Measurements from ENCODE around the gene TUBB4B. TPM values are rescaled to one million over a fixed set of nuclear protein-coding genes. Genes with fewer than 3 reads are reported as not detected.

TUBB4B gene
- total RNA-seq, 1 donor from 2014 or later, result 463 TPM

DNA sequence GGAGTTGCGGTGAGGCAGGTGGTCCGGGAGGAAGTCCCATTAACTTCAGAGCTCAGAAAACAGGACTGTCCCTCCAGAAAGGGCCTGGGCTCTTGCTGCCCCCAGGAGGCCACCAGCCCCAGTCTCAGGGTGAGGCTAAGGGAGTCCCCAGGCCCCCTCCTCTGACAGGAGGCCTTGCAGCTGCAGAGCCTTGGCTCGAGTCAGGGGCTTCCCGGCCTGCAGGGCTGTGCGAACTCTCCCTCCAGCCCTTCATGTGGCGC is 6.8 kb downstream of the TUBB4B start:
- Histone ChIP-seq H3K4me3 (no peak overlapping the region), H3K4me1 (peaks cover 47% of the 10 kb centered on the region), H3K9me3 (replicated peaks) (no peaks in the 10 kb centered on the region), H3K27me3 (ENCODE audit: low read depth) (no peaks in the 10 kb centered on the region), H3K36me3 (peaks cover 9% of the 10 kb centered on the region), H3K27ac (replicated peaks) (no peak overlapping the region)
- intact Hi-C loops (cut with micrococcal nuclease), result no loop called here
- no peak for DNase-seq
- TF ChIP-seq, protein P1, sequence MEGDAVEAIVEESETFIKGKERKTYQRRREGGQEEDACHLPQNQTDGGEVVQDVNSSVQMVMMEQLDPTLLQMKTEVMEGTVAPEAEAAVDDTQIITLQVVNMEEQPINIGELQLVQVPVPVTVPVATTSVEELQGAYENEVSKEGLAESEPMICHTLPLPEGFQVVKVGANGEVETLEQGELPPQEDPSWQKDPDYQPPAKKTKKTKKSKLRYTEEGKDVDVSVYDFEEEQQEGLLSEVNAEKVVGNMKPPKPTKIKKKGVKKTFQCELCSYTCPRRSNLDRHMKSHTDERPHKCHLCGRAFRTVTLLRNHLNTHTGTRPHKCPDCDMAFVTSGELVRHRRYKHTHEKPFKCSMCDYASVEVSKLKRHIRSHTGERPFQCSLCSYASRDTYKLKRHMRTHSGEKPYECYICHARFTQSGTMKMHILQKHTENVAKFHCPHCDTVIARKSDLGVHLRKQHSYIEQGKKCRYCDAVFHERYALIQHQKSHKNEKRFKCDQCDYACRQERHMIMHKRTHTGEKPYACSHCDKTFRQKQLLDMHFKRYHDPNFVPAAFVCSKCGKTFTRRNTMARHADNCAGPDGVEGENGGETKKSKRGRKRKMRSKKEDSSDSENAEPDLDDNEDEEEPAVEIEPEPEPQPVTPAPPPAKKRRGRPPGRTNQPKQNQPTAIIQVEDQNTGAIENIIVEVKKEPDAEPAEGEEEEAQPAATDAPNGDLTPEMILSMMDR (IDR thresholded peaks at IDR 0.05; ENCODE audit: borderline replicate concordance), result no peak

DNA sequence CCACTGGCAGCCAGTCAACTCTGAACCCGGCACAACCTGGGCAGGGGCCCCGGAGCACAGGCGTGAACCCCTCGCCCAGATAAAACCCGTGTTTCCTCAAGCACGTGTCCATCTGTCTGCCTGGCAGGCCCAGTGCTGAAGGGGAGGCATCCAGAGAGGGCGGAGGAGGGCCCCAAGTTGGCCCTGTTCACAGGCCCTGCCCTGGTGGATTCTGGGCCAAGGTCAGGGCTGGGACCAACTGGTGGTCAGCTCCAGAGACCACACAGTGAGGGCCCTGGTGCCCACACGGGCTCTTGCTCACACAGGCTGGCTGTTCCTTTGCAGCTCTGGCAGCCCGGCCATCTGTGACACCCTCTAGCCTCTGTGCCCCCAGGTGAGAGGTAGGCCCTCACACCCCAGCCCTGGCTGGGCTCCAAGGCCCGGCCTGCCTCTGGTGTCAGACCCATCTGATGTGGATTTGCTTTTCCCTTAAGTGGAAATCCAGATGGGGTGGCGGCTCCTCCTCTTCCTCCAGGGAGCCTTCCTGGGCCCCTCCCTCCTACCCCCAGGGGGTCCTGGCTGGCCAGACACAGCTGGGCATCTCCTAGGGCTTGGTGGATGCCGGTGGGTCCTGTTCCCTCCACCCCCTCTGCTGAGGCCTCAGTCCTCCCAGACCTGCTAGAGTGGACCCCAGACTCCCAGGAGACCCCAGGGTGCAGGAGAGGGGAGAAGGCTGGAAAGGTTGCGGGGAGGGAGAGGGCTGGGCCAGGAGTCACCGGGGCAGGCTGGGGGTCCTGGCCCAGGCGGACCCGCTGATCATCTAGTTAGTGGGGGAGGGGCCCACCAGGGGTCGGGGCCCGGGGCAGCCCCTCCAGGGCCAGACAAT is 9.5 kb downstream of the TUBB4B start:
- H3K27me3 ChIP-seq (ENCODE audit: low read depth), result no peaks in the 10 kb centered on the region
- H3K36me3 ChIP-seq, result no peaks in the 10 kb centered on the region
- no peak overlapping the region for H3K4me3 ChIP-seq
- TF ChIP-seq, protein P1 (IDR thresholded peaks at IDR 0.05; ENCODE audit: borderline replicate concordance), result no peak
- peak overlapping the region; percentile 85 for H3K27ac ChIP-seq (replicated peaks)
- intact Hi-C loops (cut with micrococcal nuclease), result no loop called here
- DNase-seq, result peak; percentile 58
- no peaks in the 10 kb centered on the region for H3K9me3 ChIP-seq (replicated peaks)
- H3K4me1 ChIP-seq, result peaks cover 46% of the 10 kb centered on the region

DNA sequence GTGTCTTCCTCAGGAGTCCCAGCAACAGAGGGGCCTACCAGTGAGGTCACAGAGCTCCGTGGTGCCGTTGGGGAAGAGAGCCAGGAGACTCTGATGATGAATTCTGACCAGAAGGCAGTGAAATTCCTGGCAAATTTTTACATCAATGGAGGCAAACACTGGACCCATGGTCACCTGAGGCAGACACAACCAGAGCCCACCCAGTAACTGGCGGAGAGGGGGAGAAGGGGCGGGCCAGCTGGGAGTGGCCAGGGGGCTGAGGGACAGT is 10.0 kb downstream of the TUBB4B start, which contains the start of gene STPG3:
Gene STPG3, plus strand, starts transcription at position 93 of the 268 bp plus-strand sequence. Its CDS starts 1 bp downstream, at position 94.
- H3K27ac ChIP-seq (replicated peaks), result peak within 1 kb of the TSS; percentile 85
- intact Hi-C loops (cut with micrococcal nuclease), result no loop called here
- TF ChIP-seq, protein P1 (IDR thresholded peaks at IDR 0.05; ENCODE audit: borderline replicate concordance), result no peak
- peaks cover 52% of the 10 kb centered on the region for H3K4me1 ChIP-seq
- no peaks in the 10 kb centered on the region for H3K27me3 ChIP-seq (ENCODE audit: low read depth)
- no peaks in the 10 kb centered on the region for H3K9me3 ChIP-seq (replicated peaks)
- no peak for DNase-seq
- H3K4me3 ChIP-seq, result no peak within 1 kb of the TSS
- H3K36me3 ChIP-seq, result peaks cover 2% of the 10 kb centered on the region

DNA sequence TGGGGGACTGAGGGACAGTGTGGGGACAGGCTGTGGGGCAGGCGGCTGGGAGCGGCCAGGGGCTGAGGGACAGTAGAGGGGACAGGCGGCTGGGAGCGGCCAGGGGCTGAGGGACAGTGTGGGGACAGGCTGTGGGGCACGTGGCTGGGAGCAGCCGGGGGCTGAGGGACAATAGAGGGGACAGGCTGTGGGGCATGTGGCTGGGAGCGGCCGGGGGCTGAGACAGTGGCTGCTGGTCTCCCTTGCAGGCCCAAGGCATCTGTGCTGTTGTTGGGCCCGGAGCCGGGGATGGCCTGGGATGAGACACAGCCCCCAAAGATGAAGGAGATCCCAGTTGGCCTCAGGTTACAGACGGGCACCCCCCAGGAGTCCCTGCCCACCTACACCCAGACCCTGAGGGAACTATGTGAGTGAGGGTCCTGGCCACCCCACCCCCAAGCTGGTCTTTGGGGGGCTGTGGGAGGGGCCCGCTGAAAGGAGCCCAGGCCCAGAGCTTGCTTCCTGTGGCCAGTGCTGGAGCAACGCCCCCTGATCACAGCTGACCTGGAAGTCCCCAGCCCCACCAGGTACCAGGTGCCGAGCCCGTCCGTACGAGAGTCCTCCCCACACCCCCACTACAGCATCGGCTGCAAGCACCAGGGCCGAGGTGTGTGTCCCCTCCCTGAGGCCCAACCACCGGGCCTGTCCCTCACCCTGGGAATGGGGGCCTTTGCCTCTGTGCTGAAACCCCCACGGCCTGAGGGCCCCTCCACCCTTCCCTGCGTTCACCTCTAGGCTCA is 10.6 kb downstream of the TUBB4B start:
- no peak for DNase-seq

More for the DNA sequence above, 10.6 kb downstream of the TUBB4B start:
- Histone ChIP-seq H3K27me3 (ENCODE audit: low read depth) (no peaks in the 10 kb centered on the region), H3K4me3 (no peak overlapping the region), H3K4me1 (peaks cover 57% of the 10 kb centered on the region), H3K9me3 (replicated peaks) (no peaks in the 10 kb centered on the region), H3K36me3 (peaks cover 7% of the 10 kb centered on the region), H3K27ac (replicated peaks) (no peak overlapping the region)
- intact Hi-C loops (cut with micrococcal nuclease), result no loop called here
- TF ChIP-seq, protein P1 (IDR thresholded peaks at IDR 0.05; ENCODE audit: borderline replicate concordance), result no peak
